GM19240 (cell line): ENCODE measurements around the gene ERC2.
"Not testable (repeated sequence)": the region's sequence is repeated elsewhere in the genome, so short reads cannot be mapped to it uniquely, and the experiment has no call there.

Experiments
- DNase-seq: peaks from one replicate; pipeline ENCODE4 v3.0.0; 2011; ENCODE audit warnings: low spot score; ENCODE audit not compliant: insufficient read length

The ERC2 gene

DNA sequence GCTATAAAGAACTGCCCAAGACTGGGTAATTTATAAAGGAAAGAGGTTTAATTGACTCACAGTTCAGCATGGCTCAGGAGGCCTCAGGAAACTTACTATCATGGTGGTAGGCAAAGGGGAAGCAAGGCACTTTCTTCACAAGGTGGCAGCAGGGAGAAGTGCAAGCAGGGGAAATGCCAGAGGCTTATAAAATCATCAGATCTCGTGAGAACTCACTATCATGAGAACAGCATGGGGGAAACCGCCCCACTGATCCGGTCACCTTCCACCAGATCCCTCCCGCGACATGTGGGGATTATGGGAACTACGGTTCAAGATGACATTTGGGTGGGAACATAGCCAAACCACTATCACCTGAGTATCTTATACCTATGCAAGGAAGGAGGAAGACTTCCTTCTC lies 963.2 kb downstream of the ERC2 start:
- DNase-seq = not testable (repeated sequence)

DNA sequence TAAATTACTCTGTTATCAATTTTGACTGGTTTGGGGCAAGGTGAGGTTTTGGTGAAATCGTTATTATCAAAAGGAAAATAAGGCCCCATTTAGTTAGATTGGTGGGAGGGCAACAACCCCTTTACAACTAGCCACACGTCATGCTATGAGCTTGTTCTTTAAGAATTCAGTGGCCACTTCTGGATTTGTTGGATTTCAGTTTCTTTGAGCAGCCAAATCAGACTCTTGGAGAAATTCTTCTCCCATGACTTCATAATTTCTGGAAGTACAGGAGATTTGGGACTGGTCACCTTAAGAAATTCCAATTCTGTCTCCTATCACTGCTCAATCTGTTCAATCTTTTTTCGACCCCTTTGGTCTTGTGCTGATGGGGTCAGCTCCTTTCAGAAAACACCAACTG lies 966.4 kb downstream of the ERC2 start:
- DNase-seq = no peak

- no peak for DNase-seq
These were observed 967.5 kb downstream of the ERC2 start for GRCh38 chr3:55500555-55501330.

- no peak for DNase-seq
These were observed 969.7 kb downstream of the ERC2 start for GRCh38 chr3:55498520-55498919.

- no peak for DNase-seq
These were observed 971.0 kb downstream of the ERC2 start for GRCh38 chr3:55497250-55497649.

DNA sequence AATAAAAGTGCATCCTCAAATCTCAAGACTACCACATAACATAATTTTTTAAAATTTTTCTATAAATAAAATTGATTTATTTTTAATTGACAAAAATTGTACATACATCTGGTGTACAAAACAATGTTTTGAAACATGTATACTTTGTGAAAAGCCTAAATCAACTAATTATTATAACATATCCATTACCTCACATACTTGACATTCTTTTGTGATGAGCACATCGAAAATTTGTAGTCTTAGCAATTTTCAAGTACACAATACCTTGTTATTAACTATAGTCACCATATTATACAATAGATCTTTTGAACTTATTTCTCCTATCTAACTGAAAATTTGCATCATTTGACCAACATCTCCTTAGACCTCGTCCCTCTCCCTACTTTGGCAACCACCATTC lies 973.3 kb downstream of the ERC2 start:
- no peak for DNase-seq

DNA sequence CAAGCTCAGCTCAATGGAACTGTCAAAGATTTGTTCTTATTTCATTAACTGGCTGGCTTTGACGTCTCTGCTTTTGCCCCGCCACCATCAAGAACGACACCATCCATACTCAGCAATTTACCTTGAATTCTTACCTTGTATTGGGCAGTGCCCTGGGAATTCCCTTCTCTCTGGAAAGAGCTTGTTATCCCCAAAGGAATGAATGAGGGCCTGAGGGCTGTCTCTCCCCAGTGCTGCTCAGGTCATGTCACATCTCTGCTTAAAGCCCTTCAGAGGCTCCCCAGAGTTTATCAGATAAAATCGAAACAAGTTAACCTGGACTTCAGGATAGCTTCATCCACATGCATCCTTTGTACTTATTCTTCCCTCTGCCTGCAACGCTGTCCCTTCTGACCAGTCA lies 975.3 kb downstream of the ERC2 start:
- no peak for DNase-seq

- DNase-seq = no peak
These were observed 976.9 kb downstream of the ERC2 start for GRCh38 chr3:55491296-55491816.

GRCh38 chr3:55490276-55490913 lies 977.9 kb downstream of the ERC2 start:
- DNase-seq = no peak

GRCh38 chr3:55489798-55490132 lies 978.5 kb downstream of the ERC2 start:
- no peak for DNase-seq

DNA sequence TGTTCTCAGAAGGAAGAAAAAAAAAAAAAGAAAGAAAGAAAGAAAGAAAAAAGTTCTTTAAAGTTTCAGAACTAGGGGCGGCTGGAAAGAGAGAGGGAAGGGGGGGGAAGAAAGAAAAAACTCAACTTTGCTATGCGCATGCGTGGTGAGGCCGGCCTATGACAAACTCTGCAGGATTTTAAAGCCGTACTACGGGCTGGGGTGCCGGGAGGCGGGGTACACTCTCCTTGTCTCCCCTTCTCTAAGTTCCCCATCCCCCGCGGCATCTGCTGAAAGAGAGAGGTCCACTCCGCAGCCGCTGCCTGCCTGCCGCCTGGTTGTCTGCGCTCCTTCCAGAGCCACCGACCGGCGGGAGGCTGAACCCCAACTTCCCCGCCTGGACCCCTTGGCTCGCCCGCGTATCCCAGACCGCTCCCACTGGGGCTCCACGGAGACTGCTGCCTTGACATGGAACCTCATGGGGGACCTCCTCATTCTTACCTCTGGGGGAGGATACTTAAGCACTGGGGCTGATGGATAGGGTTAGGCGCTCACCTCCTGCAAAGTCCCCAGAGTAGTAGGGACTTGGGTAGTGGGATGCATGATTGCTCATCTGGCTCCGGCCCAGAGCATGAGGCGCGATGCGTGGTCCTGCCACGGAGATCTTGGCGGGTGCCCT lies 979.7 kb downstream of the ERC2 start:
- no peak for DNase-seq

- DNase-seq = no peak
These were observed 980.7 kb downstream of the ERC2 start for GRCh38 chr3:55487381-55488241.

DNA sequence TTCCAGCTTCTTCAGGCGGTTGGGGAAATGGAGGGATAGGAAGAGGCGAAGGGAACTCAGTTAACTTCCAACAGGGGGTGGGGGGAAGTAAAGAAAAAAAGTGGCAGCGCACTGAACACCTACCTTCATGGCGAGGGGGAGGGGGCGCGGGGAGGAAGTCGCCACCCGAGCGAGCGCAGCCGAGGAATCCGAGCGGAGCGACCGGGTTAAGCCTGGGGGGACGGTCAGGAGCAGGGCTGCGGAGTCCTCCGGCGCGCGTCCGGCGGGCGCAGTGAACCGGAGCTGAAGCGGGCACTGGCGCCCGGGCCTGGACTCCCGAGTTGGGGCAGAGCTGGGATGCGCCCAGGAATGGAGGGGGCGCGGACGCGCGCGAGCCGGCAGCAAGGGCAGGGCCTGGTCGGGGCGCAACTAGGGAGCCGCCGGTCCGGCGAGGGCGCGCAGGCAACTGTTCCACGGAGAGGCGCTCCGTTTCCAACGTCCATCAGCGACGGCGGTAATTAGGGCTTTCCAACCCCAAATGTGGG lies 981.3 kb downstream of the ERC2 start, which contains the start of gene WNT5A:
WNT5A (minus strand) TSS at position 450 of the 524 bp plus-strand sequence; CDS start at position 129, 321 bp downstream.
- DNase-seq = no peak

DNA sequence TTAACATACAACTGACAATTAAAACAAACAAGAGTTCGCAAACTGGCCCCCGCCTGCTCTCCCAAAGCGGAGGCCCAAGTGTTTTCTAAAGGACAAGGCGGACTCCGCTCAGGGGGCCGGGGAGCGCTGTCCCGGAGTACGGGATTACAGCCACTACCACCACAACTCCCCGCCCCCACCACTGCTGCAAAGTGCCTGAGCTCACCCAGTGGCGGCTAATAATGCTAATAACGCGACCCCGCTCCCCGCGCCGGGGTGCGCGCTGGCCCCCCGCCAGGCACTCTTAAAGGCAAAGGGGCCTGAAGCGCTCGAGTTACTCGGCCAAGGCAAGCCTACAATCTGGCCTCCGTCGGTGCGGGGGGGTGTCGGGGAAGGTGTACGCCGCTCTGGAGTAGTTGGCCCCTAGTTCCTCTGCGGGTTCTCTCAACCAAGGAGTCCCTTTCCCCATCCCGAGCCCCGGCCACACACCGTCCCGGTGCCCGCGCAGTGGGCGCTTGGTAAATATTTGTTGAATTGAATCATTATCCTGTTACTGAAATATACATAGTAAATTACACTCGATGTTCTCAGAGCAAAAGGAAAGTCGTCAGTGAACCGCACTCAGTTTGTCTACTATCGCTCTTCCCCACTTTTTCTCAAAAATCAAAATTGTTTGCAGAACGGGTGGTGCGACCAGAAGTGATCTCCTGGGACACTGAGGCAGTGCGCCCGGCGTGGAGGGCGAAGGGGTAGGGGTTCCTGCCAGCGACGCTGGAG lies 982.0 kb downstream of the ERC2 start:
- DNase-seq = no peak

DNA sequence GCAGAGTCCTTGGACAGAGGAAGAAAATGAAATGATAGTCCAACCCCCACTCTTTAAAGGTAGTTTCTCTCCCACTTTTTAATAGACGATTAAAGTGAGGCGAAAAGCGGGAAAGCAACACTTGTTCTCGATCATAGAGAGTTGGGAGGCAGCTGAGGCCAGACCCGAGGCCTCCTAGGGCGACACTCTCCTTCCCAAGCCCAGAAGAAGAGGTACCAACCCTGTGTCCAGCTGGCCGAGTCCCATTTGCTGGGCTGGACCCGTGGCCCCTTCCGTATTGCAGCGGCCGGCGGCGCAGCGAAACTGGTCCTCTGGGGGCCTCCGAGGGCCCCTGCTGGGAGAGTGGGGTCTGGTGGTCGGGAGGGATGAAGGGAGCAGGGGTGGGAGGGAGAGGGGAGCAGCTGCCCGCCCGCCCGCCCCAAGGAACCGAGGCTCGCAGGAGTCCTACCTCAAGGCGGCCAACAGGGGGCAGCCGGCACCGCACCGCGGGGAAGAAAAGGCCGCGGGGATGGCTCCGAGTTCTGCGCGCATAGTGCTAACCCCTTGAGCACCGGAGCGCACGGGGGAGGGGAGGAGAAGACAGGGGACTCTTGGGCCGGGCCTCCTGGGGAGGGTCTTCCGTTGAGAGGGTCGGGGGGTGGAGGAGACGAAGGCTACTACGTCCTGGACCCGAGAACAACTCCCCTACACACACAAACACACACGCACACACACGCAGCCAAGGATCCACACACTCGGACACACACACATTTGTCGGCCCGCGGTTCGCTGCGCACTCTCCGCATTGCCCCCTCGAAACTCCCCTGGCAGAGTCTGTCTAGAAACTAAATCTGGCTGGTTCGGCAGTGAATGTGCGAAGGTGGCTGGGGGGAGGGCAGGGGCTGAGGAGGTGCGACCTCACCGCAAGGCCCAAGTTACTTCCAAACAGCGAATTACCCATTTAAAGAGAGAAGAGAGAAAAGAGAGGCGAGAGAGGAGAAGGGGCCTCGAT lies 983.2 kb downstream of the ERC2 start:
- DNase-seq = peak; percentile 59

- no peak for DNase-seq
These were observed 984.0 kb downstream of the ERC2 start for GRCh38 chr3:55484191-55484689.

DNA sequence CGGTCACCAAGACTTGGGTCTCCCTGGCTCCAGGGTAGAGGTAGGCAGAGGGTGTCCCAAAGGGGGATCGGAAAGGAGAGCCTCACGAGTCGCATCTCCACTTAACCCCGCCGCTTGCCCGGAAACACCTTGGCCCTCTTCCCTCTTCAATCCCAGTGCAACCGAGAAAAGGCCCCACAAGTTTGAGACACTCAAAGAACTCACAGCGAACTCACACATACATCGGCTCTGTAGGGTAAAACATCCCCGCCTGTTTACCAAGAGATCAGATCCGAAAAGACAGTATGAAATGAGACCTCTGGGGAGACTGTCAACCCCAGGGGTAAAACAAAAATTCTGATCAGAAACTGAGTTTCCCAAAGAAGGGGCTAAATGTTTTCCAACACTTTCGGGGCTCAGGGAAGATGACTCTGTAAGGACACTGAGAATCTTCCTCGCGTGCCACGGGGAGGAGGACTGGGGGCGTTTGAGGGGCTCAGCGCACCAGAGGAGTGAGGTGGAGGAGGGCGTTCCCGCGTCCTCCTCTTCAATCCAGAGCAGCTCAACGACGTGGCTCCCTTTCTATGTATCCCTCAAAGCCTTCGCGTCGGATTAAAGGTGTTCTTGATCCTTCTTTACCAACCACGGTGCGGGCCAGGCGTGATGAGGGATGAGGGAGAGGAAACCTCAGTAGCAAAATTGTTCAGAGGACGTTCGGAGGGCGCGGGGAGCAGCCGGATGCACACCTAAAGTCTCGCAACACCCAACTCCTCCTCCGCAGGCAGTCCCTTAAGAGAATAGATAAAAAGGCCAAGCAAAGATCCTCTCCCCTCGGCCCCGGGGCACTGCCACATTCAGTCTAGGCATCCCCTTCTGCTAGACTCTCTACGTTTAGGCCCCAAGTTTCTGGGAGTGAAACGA lies 984.8 kb downstream of the ERC2 start:
- DNase-seq = no peak
